MM.1S (cell line): Measurements from ENCODE around the gene CPSF4.

Experiments
- DNase-seq: peaks from one replicate; pipeline ENCODE4 v3.0.0-alpha.2; 2015
- H2AFZ ChIP-seq: fragments of 300-600 bp; sonication (generic); 2 replicates; pipeline ENCODE4 v1.6.0; 2016; ENCODE audit warnings: antibody characterized with exemption, low read length
- H3F3A ChIP-seq: fragments of 300-600 bp; sonication (generic); 2 replicates; pipeline ENCODE4 v1.6.1; 2016; ENCODE audit warnings: mild to moderate bottlenecking, antibody characterized with exemption, low read length, moderate library complexity, mixed read lengths; ENCODE audit not compliant: insufficient read depth
- H3K27ac ChIP-seq: fragments of 300-600 bp; sonication (generic); 2 replicates; pipeline ENCODE4 v1.5.1; 2016; ENCODE audit warnings: mild to moderate bottlenecking, low read length
- H3K27me3 ChIP-seq: fragments of 300-600 bp; sonication (generic); replicated peaks from 2 replicates; pipeline ENCODE4 v1.6.0; 2016; ENCODE audit warnings: low read length; ENCODE audit not compliant: insufficient read depth
- H3K36me3 ChIP-seq: fragments of 300-600 bp; sonication (generic); replicated peaks from 2 replicates; pipeline ENCODE4 v1.6.1; 2016; ENCODE audit warnings: mild to moderate bottlenecking, low read length, mixed read lengths; ENCODE audit not compliant: insufficient read depth
- H3K4me1 ChIP-seq: fragments of 300-600 bp; sonication (generic); 2 replicates; pipeline ENCODE4 v1.6.1; 2016; ENCODE audit warnings: low read length, mixed read lengths
- H3K4me2 ChIP-seq: fragments of 300-600 bp; sonication (generic); 2 replicates; pipeline ENCODE4 v1.6.0; 2016; ENCODE audit warnings: low read depth, low read length
- H3K4me3 ChIP-seq: fragments of 300-600 bp; sonication (generic); 2 replicates; pipeline ENCODE4 v1.5.1; 2016; ENCODE audit warnings: low read length, mixed read lengths
- H3K79me2 ChIP-seq: fragments of 300-600 bp; sonication (generic); 2 replicates; pipeline ENCODE4 v1.6.1; 2016; ENCODE audit warnings: mixed run types, low read length, mixed read lengths
- H3K9ac ChIP-seq: fragments of 300-600 bp; sonication (generic); 2 replicates; pipeline ENCODE4 v1.6.1; 2016; ENCODE audit warnings: low read length, mixed read lengths
- H3K9me2 ChIP-seq: fragments of 300-600 bp; sonication (generic); replicated peaks from 2 replicates; pipeline ENCODE4 v1.6.1; 2016; ENCODE audit warnings: mild to moderate bottlenecking, low read length, mixed read lengths; ENCODE audit not compliant: insufficient read depth
- H3K9me3 ChIP-seq: fragments of 300-600 bp; sonication (generic); replicated peaks from 2 replicates; pipeline ENCODE4 v1.6.1; 2016; ENCODE audit warnings: mild to moderate bottlenecking, low read length, mixed read lengths; ENCODE audit not compliant: insufficient read depth
- H4K20me1 ChIP-seq: fragments of 300-600 bp; sonication (generic); 2 replicates; pipeline ENCODE4 v1.6.1; 2016; ENCODE audit warnings: mild to moderate bottlenecking, low read length, moderate library complexity, mixed read lengths; ENCODE audit not compliant: insufficient read depth
- EZH2 ChIP-seq: fragments of 300-600 bp; sonication (generic); optimal IDR thresholded peaks from 2 replicates; pipeline ENCODE3; 2017; ENCODE audit warnings: low read depth, mild to moderate bottlenecking, antibody characterized with exemption, low read length, mixed read lengths
- EZH2phosphoT487 ChIP-seq: fragments of 300-600 bp; sonication (generic); IDR thresholded peaks from 2 replicates; pipeline ENCODE4 v1.6.1; 2018; ENCODE audit warnings: antibody characterized with exemption, low read length
- TF ChIP-seq, protein P1 (sequence below): fragments of 300-600 bp; sonication (generic); IDR thresholded peaks from 2 replicates; pipeline ENCODE4 v1.5.1; 2016; ENCODE audit warnings: antibody characterized with exemption, low read length, mixed read lengths

Gene CPSF4

DNA sequence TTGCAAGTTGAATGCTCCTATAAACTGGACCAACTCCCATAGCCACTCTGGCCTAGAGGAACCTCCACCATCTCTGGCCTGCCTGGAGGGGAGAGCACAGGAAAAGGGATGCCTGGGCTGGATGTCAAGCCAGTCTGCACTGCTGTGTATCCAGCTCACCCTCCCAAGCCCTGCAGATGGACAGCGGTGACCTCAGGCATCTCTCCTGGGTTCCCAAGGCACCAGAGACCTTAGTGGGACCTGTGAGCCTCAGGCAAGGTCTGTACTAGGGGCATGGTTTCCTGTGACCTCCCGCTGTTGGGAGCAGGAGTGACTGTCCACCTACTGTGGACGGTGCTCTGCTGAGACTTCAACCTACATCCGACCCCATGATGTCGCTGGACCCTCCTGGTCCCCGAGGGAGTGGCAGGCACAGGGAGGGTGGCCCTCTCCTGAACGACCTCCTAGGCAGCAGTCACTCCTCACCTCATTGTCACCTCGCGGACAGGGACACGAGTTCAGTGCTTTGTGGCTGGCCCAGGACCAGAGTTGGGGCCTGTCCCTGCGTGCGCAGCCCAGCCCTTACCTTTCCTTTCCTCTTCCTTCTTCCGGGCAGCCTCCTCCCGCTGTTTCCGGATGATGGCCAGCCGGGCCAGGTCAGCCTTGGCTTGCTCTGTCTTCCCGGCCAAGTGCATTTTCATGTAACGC lies 41.3 kb upstream of the CPSF4 start:
- no peaks in the 10 kb centered on the region for H4K20me1 ChIP-seq
- H3F3A ChIP-seq: peaks cover 1% of the 10 kb centered on the region
- no peaks in the 10 kb centered on the region for H3K27me3 ChIP-seq
- no peaks in the 10 kb centered on the region for H3K4me1 ChIP-seq
- H3K9ac ChIP-seq: no peak overlapping the region
- H3K9me2 ChIP-seq: no peaks in the 10 kb centered on the region
- DNase-seq: no peak
- H3K4me2 ChIP-seq: no peak overlapping the region
- H2AFZ ChIP-seq: no peak overlapping the region
- no peaks in the 10 kb centered on the region for H3K9me3 ChIP-seq
- TF ChIP-seq, protein P1, sequence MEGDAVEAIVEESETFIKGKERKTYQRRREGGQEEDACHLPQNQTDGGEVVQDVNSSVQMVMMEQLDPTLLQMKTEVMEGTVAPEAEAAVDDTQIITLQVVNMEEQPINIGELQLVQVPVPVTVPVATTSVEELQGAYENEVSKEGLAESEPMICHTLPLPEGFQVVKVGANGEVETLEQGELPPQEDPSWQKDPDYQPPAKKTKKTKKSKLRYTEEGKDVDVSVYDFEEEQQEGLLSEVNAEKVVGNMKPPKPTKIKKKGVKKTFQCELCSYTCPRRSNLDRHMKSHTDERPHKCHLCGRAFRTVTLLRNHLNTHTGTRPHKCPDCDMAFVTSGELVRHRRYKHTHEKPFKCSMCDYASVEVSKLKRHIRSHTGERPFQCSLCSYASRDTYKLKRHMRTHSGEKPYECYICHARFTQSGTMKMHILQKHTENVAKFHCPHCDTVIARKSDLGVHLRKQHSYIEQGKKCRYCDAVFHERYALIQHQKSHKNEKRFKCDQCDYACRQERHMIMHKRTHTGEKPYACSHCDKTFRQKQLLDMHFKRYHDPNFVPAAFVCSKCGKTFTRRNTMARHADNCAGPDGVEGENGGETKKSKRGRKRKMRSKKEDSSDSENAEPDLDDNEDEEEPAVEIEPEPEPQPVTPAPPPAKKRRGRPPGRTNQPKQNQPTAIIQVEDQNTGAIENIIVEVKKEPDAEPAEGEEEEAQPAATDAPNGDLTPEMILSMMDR: no peak
- TF ChIP-seq EZH2phosphoT487 (no peak), EZH2 (no peak)
- H3K36me3 ChIP-seq: no peaks in the 10 kb centered on the region
- H3K27ac ChIP-seq: no peak overlapping the region
- H3K4me3 ChIP-seq: no peak overlapping the region
- H3K79me2 ChIP-seq: peaks cover 12% of the 10 kb centered on the region; the same call in 1 of the 2 replicates

DNA sequence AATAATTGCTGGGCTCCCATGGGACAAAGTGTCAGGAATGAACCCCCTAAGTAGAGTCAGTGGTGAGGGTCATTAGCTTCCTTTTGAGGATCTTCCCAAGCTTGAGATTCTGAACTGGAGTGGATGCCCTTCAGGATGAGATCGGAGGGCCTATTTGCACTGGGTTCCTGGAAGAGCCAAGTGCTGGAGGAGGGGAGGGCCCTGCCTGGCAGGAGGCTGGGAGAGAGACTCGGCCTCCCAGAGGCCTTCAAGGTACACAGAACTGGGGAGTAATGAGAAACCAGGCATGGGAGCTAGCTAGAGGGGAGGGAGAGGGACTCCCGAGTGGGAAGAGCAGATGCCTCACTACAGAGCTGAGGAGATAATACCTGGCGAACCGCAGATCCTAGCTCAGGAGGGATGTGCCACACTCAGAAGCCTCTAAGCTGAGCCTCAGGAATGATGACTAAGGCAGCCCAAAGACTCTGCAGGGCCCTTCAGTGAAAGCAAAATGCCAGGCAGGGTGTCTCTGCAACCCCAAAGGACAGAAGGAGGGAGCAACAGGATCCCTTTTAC lies 39.8 kb upstream of the CPSF4 start:
- Histone ChIP-seq H3K36me3 (no peaks in the 10 kb centered on the region), H3F3A (no peaks in the 10 kb centered on the region; the same call in 1 of the 2 replicates), H2AFZ (no peak overlapping the region), H3K4me3 (no peak overlapping the region), H3K4me2 (no peak overlapping the region), H3K79me2 (peaks cover 17% of the 10 kb centered on the region), H3K27me3 (no peaks in the 10 kb centered on the region), H3K4me1 (no peaks in the 10 kb centered on the region), H3K9ac (no peak overlapping the region), H3K9me2 (no peaks in the 10 kb centered on the region), H4K20me1 (no peaks in the 10 kb centered on the region), H3K27ac (no peak overlapping the region), H3K9me3 (no peaks in the 10 kb centered on the region)
- TF ChIP-seq EZH2 (no peak), EZH2phosphoT487 (no peak)
- TF ChIP-seq, protein P1: no peak
- DNase-seq: no peak

DNA sequence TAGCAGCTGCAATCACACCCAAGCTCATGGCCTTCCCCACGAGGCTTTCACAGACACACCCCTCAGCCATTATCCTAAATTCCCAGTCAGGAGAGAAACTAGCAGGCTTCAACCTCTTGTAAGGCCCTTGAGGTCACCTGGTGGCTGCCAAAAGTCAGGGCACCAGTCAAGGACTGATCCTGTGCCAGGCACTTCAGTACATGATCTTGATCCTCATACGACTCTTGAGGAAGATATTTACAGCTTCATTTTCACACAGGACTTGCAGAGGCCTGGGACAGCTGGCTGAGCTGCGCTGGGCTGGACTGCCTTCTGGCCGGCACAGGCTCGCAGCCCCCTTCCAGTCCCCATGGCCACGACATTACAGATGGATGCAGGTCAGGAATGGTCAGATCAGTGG lies 39.1 kb upstream of the CPSF4 start:
- H3K27me3 ChIP-seq: no peaks in the 10 kb centered on the region
- DNase-seq: no peak
- H3K36me3 ChIP-seq: no peaks in the 10 kb centered on the region
- H2AFZ ChIP-seq: no peak overlapping the region
- no peak for TF ChIP-seq EZH2
- no peak for TF ChIP-seq EZH2phosphoT487
- TF ChIP-seq, protein P1: no peak
- no peak overlapping the region for H3K9ac ChIP-seq
- no peak overlapping the region for H3K4me3 ChIP-seq
- H4K20me1 ChIP-seq: no peaks in the 10 kb centered on the region
- no peaks in the 10 kb centered on the region for H3K9me3 ChIP-seq
- no peak overlapping the region for H3K4me2 ChIP-seq
- H3K79me2 ChIP-seq: peaks cover 20% of the 10 kb centered on the region
- H3K4me1 ChIP-seq: no peaks in the 10 kb centered on the region
- no peaks in the 10 kb centered on the region for H3K9me2 ChIP-seq
- H3F3A ChIP-seq: no peaks in the 10 kb centered on the region; the same call in 1 of the 2 replicates
- H3K27ac ChIP-seq: no peak overlapping the region
